Type B pancreatic cell (in vitro differentiated cells): ENCODE measurements around the gene AGPS. TPM values are rescaled to one million over a fixed set of nuclear protein-coding genes. Genes with fewer than 3 reads are reported as not detected.

ENCODE experiments used
- DNase-seq: peaks from one replicate; pipeline ENCODE4 v3.0.0; 2021; ENCODE audit warnings: mixed read lengths; ENCODE audit not compliant: unreplicated experiment; ENCODE audit errors: extremely low spot score
- H3K27ac Mint-ChIP-seq: 2 replicates; pipeline ENCODE4 v1.8.0; 2021; ENCODE audit warnings: mild to moderate bottlenecking, mixed read lengths
- H3K27me3 Mint-ChIP-seq: 2 replicates; pipeline ENCODE4 v1.8.0; 2021; ENCODE audit warnings: mixed read lengths
- H3K36me3 Mint-ChIP-seq: 2 replicates; pipeline ENCODE4 v1.8.0; 2021; ENCODE audit warnings: mixed read lengths
- H3K4me1 Mint-ChIP-seq: one replicate; pipeline ENCODE4 v1.8.0; 2021; ENCODE audit warnings: mixed read lengths; ENCODE audit not compliant: unreplicated experiment
- H3K4me3 Mint-ChIP-seq: 2 replicates; pipeline ENCODE4 v1.8.0; 2021; ENCODE audit warnings: mild to moderate bottlenecking, mixed read lengths
- H3K9me3 Mint-ChIP-seq: 2 replicates; pipeline ENCODE4 v1.8.0; 2021; ENCODE audit warnings: mixed read lengths
- total RNA-seq: library from RNA; stranded (reverse); gene quantifications from 2 replicates; pipeline ENCODE4 v1.2.1, GENCODE V29; 2021; ENCODE audit warnings: low replicate concordance
- TF ChIP-seq, protein P1 (sequence below): fragments of 200-600 bp; sonication (generic); conservative IDR thresholded peaks from 2 replicates; pipeline ENCODE4 v1.5.0; 2021; ENCODE audit warnings: antibody characterized with exemption, mild to moderate bottlenecking

Gene AGPS
- total RNA-seq, 1 donor from 2014 or later, result 52.1 TPM

DNA sequence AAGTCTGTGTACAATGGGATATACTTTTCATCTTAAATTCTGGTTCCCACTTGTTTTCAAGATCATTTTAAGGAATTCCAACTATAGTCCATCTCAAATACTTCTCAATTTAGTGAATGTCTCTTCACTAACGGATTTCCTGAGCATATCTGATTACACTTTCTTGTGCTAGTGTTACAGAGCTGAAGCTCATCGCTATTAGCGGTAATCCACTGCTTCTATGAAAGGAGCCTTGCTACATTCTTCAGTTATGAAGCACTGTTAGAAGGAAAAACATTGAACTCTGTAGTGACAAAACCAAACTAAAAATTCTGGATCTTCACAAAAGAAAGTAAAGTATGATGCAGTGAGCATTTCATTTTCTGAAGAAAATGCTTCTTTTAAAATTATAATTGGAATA, 72.0 kb downstream of the AGPS start:
- no peak for DNase-seq
- TF ChIP-seq, protein P1, sequence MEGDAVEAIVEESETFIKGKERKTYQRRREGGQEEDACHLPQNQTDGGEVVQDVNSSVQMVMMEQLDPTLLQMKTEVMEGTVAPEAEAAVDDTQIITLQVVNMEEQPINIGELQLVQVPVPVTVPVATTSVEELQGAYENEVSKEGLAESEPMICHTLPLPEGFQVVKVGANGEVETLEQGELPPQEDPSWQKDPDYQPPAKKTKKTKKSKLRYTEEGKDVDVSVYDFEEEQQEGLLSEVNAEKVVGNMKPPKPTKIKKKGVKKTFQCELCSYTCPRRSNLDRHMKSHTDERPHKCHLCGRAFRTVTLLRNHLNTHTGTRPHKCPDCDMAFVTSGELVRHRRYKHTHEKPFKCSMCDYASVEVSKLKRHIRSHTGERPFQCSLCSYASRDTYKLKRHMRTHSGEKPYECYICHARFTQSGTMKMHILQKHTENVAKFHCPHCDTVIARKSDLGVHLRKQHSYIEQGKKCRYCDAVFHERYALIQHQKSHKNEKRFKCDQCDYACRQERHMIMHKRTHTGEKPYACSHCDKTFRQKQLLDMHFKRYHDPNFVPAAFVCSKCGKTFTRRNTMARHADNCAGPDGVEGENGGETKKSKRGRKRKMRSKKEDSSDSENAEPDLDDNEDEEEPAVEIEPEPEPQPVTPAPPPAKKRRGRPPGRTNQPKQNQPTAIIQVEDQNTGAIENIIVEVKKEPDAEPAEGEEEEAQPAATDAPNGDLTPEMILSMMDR, result no peak
- H3K27ac Mint-ChIP-seq, result no peak overlapping the region
- H3K4me1 Mint-ChIP-seq, result no peaks in the 10 kb centered on the region
- H3K4me3 Mint-ChIP-seq, result no peak overlapping the region
- H3K36me3 Mint-ChIP-seq, result peaks cover 26% of the 10 kb centered on the region
- no peaks in the 10 kb centered on the region for H3K9me3 Mint-ChIP-seq
- H3K27me3 Mint-ChIP-seq, result no peaks in the 10 kb centered on the region

DNA sequence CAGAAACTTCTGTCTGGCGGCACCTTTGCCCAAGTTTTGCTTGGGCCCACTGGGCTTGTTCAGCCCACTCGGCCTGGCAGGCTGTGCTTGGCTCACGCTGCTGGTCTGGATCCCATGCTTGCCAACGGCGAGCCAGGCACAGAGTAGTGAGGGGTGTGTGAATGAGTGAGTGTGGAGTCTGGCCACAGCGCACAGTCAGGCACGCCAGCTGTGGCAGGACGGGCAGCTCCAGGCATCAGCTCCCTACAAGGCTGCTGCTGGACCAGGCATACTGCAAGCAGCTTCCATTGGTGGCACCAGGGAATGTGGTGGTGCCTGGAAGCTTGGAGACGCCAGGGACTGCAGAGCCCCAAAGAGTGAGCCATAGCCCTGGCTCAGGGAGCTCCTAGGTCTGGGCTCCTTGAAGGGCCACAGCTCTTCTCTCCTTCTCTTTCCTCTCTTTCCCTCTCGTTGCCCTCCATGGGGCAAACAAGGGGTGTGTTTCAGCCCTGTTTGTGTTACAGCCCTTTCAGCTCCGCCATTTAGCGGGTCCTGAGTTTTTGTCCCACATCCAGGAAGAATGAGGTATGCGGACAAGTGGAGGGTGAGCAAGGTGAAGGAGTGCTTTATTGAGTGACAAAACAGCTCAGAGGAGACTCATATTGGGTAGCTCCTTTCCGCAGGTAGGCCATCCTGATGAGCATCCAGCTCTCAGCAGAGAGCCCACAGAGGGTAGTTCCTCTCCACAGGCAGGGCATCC, 73.0 kb downstream of the AGPS start:
- Mint-ChIP-seq H3K4me1 (no peaks in the 10 kb centered on the region), H3K27me3 (no peaks in the 10 kb centered on the region), H3K4me3 (no peak overlapping the region), H3K36me3 (peaks cover 28% of the 10 kb centered on the region), H3K27ac (no peak overlapping the region), H3K9me3 (peaks cover 6% of the 10 kb centered on the region)
- no peak for DNase-seq
- TF ChIP-seq, protein P1, result no peak

DNA sequence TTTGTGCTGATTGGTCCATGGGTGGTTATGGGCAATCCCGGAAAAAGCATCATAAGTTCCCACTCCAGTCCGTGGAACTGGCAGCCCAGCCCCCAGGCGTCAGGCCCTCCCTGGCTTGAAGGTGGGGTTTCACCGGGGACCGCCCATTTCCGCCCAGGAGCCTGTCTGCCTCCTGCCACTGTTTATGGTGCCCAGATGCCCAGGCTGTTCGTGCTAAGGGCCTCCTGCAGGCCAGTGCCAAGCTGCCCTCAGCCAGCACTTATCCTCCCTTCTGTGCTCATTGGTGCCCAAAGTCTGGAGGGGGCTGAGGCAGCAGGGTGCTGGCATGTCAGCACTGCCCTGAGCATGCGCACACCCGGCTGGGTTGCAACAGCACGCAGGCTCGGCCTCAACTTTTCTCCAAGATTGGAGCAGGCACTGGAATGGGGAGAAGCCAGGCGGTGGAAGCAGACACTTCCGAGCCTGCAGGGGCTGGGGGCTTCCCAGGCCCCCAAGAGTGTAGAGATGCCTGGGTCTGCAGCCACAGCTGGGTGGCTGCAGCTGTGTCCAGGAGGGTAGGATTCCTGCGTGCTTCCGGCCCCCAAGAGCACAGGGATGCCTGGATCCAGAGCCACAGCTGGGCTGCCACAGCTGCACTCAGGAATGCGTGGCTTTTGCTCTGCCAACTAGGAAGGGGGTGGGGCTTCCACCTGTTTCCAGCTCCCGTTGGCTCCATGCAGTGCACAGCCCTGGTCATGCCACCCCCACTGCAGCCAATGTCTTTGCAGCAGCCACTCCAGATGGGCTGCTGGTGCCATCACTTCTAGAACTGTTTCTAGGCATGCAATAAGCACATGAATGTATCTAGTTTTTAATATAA, 74.0 kb downstream of the AGPS start:
- no peaks in the 10 kb centered on the region for H3K4me1 Mint-ChIP-seq
- H3K27me3 Mint-ChIP-seq, result no peaks in the 10 kb centered on the region
- H3K36me3 Mint-ChIP-seq, result peaks cover 31% of the 10 kb centered on the region
- H3K9me3 Mint-ChIP-seq, result peaks cover 14% of the 10 kb centered on the region
- H3K4me3 Mint-ChIP-seq, result no peak overlapping the region
- H3K27ac Mint-ChIP-seq, result no peak overlapping the region
- TF ChIP-seq, protein P1, result no peak
- no peak for DNase-seq

DNA sequence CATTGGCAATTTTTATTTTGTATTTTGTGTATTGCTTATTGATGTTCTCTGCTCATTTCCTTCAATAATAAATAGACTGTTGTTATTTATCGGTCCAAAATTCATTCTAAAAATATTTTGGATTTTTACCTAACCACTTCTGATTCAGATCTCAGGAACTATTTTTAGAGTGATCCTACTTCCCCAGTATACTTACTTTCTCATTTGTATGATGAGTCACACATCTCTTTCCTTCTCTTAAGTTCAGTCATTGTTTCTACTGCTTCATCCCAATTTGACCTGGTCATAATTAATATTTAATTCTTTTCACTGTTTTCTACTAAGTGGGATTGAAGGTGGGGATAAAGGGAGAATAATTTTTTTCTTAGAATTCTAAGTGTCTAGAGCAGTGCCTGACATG, 75.1 kb downstream of the AGPS start:
- Mint-ChIP-seq H3K27ac (no peak overlapping the region), H3K27me3 (no peaks in the 10 kb centered on the region), H3K4me3 (no peak overlapping the region), H3K36me3 (peaks cover 36% of the 10 kb centered on the region), H3K4me1 (no peaks in the 10 kb centered on the region), H3K9me3 (peaks cover 20% of the 10 kb centered on the region)
- DNase-seq, result no peak
- TF ChIP-seq, protein P1, result no peak

DNA sequence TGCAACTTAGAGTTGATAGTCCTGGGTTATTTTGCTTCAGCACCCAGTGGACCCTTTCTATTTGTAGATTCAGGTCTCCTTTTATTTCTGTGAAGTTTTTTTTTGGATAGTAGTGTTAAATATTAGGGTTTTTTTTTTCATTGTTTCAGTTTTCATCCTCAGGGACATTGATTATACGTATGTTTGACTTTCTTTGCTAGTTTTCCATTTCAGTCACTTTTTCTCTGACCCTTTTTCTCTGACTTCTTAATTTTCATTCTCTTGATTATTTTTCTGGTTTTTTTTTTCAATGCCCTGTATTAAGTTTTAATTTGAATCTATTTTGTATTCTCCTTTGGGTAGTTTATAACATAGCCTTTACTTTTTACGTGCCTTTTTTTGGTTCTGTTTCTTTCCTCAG, 79.4 kb downstream of the AGPS start:
- Mint-ChIP-seq H3K36me3 (peaks cover 54% of the 10 kb centered on the region), H3K4me3 (no peak overlapping the region), H3K9me3 (peaks cover 20% of the 10 kb centered on the region), H3K27me3 (no peaks in the 10 kb centered on the region), H3K27ac (no peak overlapping the region), H3K4me1 (no peaks in the 10 kb centered on the region)
- TF ChIP-seq, protein P1, result no peak
- DNase-seq, result no peak
